Kidney tubule cell (primary cell): Measurements from ENCODE around the gene CDH3.

Experiments used
- DNase-seq: peaks from one replicate; pipeline ENCODE4 v3.0.0-alpha.2; 2018; ENCODE audit warnings: low spot score

Gene CDH3

DNA sequence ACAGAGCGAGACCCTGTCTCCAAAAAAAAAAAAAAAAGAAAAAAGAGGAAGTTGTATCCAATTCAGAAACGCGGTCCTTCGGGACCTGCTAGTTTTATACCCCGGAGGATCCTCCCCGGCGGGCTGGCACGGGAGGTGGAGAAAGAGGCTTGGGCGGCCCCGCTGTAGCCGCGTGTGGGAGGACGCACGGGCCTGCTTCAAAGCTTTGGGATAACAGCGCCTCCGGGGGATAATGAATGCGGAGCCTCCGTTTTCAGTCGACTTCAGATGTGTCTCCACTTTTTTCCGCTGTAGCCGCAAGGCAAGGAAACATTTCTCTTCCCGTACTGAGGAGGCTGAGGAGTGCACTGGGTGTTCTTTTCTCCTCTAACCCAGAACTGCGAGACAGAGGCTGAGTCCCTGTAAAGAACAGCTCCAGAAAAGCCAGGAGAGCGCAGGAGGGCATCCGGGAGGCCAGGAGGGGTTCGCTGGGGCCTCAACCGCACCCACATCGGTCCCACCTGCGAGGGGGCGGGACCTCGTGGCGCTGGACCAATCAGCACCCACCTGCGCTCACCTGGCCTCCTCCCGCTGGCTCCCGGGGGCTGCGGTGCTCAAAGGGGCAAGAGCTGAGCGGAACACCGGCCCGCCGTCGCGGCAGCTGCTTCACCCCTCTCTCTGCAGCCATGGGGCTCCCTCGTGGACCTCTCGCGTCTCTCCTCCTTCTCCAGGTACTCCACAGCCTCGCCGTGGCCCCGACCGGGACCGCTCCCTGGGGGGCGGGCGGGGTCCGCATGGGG lies at the start of gene CDH3:
Gene CDH3, plus strand, starts transcription at position 596 of the 779 bp plus-strand sequence. Its CDS starts 70 bp downstream, at position 666.
- peak; percentile 77 for DNase-seq

DNA sequence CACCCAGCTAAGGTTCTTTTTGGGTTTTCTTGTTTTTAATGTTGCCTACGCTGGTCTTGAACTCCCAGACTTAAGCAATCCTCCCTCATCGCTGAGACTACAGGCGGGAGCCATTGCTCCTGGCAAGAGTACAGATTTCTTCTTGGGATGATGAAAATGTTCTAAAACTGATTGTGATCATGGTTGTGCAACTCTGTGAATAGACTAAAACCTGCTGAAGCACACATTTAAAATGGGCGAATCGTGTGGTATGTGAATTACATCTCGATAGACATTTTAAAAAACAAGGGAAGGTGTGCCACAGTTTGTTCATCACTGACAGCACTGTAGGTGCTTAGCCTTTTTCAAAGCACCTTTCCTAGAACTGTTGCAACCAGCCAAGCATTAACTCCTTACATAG lies 48.8 kb upstream of the CDH3 start:
- no peak for DNase-seq

DNA sequence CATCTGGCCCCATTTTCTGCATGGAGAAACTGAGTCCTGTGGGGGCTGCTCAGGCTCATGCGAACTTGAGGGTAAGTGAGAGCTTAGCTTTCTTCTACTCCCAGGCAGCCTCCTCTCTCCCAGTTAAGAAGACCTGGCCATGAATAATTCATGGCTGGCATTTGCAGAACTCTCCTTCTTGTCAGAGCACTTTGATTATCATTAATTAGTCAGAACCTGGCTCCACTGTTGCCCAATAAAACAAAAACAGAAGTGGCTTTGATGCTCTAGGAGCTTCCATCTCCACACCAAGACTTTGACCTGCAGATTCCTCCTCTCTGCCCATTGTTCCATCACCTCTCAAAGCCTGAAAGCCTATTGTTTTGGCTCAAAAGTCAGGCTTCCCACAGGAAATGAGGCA lies 45.5 kb upstream of the CDH3 start:
- DNase-seq = no peak

DNA sequence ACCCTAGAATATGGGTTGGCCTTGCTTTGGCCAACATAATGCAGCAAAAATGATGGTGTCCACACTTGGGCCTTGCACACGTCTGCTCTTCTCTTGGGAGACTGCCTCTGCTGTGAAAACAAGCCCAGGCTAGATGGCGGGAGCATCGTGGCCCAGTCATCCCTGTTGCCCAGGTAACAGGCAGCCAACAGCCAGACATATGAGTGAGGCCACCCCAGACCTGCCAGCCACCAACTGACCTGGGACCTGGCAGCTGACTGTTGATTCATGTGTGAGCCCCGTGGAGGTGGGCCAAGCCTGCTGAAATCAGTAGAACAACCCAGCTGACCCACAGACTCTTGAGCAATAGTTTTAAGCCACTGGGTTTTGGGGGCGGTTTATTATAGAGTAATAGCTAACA lies 39.4 kb upstream of the CDH3 start:
- DNase-seq = peak; percentile 84

DNA sequence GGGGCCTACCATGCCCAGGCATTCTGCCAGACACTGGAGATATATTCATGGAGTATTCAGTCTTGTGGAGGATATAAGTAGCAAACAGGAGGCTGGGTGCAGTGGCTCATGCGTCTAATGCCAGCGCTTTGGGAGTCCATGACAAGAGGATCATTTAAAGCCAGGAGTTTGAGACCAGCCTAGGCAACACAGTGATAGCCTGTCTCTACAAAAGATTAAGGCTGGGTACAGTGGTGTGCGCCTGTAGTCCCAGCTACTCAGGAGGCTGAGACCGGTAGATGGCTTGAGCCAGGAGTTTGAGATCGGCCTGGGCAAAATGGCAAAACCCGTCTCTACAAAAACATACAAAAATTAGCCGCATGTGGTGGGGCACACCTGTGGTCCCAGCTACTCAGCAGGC lies 37.7 kb upstream of the CDH3 start:
- DNase-seq = no peak

DNA sequence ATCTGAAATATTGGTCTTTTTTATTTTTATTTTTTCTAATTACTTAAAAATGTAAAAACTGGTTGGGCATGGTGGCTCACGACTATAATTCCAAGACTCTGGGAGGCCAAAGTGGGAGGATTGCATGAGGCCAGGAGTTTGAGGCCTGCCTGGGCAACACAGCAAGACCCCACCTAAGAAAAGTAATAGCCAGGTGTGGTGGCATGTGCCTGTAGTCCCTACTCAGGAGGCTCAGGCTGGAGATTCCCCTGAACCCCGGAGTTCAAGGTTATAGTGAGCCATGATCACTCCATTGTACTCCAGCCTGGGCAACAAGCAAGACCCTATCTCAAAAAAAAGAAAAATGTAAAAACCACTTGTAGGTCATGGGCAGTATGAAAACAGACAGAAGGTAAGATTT lies 36.8 kb upstream of the CDH3 start:
- DNase-seq = no peak

DNA sequence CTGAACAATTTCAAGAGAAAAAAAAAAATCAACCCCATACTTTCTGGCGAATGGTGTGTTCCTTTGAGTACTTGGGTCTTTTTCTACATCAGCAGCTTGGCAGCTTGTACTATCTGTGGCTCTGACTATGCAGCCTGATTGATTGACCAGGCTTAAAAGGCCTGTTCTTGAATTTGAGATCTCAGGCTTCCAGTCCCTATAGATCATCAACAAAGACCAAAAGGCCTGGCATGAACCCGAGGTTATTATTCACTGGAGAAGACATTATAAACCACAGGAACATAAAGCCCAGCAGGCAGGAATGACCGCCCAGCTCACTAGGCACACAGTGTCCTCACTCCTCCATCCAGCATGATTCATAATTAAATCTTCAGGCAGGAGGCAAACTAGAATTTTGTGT lies 32.1 kb upstream of the CDH3 start:
- no peak for DNase-seq

DNA sequence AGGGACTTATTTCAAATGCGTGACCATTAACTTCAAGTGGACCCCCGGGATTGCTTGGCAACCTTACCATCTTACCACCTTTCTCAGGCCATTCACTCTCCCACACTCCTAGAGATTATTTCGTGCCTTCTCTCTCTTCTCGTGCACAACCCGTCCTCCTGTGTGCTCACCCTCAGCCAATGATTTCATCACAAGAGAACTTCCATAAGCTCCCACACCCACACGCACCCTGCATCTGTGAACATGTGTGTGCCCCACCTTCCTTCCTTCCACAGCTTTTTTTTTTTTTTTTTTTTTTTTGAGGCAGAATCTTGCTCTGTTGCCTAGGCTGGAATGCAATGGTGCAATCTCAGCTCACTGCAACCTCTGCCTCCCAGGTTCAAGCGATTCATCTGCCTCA lies 27.4 kb upstream of the CDH3 start:
- no peak for DNase-seq

DNA sequence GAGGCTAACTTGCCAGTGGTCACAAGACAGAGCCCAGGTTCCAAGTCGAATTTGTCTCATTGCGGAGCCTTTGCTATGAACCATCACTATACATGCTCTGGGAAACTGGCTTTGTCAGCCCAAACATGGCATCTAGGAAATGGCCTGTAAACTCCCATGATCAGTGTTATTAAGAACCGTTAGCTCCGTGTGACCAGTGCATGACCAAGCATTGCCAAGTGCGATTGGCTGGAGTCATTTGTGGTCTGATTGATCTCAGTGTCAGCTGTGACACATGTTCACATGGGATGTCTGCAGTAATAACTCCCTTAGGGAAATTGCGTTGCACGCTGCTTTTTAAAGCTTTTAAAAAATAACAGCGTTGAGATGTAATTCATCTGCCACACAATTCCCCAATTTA lies 18.6 kb upstream of the CDH3 start:
- no peak for DNase-seq

DNA sequence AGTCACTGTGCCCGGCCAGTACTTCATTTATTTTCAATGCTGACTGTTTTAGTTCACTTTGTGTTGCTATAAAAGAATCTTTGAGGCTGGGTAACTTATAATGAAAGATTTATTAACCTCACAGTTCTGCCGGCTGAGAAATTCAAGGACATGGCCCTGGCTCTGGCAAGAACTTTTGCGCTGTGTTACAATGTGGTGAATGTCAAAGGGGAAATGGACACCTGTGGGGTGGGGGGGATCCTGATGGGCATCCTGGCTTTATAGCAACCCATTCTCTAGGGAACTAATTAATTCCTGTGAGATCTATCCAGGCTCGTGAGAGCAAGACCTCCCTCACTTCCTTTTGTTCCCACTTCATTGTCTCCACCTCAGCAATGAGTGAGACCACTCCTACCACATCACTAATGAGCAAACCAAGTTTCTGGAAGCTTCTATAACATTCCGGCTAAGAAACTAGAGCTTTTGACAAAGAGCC lies 17.1 kb upstream of the CDH3 start:
- DNase-seq = peak; percentile 42

DNA sequence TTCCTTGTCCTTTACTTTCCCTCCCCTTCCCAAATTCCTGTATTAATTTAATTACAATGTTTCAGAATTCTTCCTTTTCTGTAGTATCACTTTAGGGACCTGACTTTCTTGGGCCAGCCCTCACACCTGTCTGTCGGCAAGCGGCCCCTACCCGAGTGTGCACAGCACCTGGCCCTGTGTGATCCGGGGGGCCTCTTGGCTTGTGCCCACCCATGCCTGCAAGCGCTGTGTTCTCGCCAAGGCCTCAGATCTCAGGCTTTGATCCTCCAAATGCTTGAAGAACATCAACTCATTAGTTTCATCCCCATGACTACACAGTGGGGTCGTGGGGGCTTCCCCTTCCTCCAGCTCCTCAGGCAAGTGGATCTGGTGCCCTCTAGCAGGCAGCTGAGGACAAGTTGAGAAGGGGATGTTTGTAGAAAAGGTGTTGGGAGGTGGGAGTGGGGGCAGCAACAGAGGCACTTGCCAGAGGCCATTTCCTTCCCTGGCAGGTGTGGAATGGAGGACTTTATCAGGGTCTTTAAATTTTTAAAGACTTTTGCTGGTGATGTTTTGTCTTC lies 15.7 kb upstream of the CDH3 start:
- DNase-seq = no peak

DNA sequence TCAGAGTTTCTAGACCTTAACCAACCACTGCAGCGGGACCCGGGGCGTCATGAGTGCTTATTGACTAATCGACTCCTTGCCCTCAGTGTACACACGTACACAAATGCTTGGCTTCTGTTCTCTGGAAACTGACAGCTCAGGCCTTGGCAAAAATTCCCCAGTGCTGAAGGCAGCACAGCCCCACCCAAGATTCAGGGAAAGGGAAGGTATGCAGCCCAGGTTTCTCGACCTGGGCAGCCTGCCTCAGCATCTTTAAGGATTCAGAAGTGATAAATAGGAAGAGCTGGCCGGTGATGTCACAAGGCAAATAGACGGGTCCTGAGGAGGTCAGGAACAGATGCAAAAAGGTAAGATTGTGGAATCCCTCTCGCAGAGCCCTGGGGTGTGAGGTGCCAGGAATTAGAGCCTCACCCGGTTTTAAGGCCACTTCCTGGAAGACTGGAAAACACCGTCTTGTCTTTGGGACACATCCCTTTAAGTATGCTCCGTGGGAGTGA lies 9.0 kb upstream of the CDH3 start:
- peak; percentile 80 for DNase-seq

DNA sequence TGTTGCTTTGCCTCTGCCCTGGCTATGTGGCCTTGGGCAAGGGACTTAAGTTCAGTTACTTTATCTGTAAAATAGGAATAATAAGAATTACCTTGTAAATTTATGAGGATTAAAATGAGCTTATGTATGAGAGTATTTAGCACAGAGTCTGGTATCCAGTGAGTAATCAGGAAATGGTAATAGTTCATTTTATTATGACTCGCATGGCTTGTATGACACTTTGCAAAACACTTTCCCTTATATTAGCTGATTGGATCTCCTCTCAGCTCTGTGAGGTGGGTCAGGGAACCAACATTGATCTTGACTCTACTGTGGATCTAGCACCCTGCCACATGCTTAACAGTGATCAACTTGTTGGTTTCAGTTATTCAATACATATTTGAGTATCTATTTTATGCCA lies 8.3 kb upstream of the CDH3 start:
- peak; percentile 75 for DNase-seq

DNA sequence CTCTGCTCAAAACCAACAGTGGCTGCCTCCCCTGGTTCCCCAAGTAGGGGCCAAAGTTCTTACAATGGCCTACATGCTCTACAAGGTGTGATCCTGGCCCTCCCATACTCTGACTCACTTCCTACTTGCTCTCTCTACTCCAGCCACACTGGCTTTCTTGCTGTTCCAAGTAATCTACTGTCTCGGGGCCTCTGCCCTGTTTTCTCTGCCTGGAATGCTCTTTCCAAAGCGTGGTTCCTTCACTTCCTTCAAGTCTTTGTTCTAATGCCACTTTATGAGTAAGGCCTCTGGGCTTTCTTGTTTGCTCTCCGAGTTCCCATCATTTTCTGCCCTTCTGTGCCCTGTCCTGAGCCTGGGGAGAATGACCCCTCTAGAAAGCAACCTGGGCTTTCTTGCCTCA lies 4.1 kb upstream of the CDH3 start:
- DNase-seq = peak; percentile 78

DNA sequence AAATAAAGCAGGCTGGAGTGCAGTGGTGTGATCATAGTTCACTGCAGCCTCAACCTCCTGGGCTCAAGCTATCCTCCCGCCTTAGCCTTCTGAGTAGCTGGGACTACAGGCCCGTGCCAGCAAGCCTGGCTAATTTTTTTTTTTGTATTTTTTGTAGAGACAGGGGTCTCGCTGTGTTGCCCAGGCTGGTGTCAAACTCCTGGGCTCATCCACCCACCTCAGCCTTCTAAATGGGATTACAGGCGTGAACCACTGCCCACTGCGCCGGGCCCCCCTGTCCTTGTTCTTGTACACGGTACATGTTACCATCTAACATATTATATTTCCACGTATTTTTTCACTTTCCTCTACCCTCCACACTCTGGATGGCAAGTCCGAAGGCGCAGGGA lies 3.1 kb upstream of the CDH3 start:
- DNase-seq = no peak

DNA sequence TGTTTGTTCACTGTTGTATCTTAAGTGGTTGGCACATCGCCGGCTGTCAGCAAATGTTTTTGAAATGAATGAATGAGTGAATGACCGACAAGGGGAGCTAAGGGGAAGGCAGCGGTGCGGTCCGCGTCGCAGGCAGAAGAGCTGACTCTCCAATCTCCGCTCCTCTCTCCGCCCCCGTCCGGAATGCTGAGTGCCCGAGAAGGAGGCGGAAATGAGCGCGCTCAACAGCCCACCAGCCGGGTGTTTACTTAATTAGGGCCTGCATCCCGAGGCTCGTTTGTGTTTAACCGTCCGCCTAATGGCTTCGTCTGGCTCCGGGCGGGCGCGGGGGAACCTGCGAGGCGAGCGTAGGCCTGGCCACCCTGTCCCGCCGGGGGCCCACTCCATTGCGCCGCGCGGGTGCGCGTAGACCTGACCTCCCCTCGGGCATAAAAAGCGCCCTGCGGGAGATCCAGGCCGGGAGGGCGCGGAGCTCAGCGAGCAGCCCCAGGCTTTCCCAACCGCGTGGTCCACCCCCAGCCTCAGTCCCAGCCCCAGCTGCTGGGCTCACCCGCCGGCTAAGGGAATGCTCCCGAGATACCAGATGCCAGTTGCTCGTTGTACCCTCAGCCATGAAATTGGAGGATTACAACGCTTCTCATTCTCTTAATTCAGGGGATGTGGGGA lies 2.5 kb upstream of the CDH3 start:
- DNase-seq = peak; percentile 71

DNA sequence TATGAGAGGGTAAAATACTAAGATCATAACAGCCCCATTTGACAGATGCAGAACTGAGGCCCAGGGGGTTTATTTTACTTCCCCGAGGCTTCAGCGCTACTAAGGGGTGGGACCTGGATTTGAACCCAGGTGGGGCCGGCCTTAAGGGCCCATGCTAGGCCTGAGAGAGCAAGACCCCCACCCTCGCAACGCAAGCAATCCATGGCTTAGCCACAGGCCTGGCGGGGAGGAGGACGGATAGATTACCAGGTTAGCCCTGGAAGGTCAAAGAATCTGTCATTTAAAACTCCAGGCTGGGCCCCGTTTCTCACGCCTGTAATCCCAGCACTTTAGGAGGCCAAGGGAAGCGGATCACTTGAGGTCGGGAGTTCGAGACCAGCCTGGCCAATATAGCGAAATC lies 1.9 kb upstream of the CDH3 start:
- no peak for DNase-seq

DNA sequence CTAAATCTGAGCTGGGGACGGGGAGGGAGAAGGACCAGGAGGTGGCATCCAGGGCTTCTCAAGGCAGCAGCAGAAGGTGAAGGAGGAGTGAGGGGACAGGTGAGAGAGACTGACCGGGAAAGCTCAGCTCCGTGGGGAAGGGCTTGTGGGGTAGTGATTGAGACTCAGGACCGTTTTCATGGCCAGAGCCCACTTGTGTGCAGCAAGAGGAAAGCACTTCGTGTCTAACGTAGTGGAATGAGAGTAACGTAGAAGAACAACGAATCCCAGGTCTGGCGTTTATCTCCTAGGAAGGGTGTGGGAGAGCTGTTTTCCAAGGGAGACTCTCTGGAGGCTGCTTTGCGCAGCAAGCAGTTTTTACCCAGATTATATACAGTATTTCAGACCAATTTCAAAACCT lies 1.3 kb upstream of the CDH3 start:
- no peak for DNase-seq

DNA sequence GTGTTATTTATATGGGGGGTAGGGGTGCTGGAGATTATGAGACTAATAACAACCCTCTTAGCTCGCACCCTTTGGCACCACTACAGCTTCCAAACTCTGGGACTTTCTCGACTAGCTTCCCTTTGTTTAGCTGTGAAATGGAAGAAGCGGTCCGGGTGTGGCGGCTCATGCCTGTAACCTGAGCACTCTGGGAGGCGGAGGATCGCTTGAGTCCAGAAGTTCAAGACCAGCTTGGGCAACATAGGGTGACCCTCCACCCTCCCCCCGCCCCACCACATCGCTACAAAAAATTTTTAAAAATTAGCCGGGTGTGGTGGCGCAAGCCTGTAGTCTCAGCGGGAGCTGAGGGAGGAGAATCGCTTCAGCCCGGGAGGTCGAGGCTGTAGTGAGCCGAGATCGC lies 814 bp upstream of the CDH3 start:
- no peak for DNase-seq

DNA sequence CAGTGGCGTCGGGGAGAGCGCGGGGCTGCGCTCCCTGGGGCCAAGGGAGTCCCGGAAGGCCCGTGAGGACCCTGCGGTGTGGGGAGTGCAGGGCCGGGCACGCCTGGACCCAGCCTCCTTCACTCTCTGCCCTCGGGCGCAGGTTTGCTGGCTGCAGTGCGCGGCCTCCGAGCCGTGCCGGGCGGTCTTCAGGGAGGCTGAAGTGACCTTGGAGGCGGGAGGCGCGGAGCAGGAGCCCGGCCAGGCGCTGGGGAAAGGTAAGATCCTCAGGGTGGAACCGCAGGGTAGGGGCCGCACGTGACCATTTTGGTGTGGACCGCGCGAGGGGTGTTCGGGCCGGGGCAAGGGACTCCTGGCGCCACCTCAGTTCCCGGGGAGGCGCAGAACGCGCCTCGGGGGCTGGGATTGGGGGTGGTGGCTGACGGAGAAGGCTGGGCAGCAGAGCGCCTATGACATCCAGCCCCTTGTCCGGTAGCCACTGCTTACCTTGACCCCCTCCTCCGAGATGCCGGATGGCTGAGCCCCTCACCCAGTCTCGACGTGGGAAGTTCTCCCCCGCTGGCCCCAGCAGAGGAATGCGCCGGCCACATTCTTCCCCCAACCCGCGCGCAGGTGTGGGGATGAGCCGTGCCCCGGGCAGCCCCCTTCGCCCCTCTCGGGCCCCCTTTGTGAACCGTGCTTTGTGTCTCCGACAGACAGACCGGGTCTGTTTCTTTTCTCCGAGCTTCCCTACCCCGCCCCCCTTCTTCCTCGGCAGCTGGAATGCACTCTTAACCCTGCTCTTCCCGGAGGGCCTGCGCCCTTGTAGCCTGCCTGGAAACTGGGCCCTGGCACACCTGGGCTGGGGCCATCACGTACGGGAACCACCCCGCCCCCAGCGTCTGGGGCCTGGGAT lies 631 bp downstream of the CDH3 start:
- peak; percentile 37 for DNase-seq

DNA sequence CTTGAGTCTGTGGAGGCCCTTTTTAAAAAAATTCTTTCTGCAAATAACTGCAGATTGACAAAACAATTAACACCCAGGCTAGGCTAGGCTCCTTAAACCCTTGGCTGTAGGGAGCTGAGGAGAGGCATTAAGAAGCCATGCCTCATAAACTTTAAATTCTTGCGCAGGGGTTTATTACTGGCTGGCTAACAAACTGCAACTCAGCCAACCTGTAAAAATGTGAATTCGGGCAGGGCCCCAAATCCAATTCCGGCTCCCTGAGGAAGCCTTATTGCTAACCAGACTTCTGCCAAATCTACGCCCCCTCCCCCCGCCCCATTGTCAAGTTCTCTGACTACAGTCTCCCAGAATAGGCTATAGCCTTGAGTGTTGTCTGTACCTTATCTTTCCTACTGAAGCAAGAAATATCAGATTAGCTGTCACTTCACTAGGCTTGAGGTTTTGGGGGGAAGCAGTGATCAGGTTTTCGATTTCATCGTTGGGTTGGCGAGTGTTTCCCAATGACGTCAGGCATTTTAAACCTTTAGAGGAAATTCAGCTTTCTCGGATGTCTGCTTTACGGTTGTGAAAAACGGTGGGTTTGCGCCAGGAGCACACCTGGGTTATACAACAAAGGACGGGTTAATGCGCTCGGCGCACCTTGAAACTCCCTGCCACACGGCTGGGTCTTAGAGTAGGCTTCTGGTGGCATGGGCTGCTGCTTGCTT lies 2.0 kb downstream of the CDH3 start:
- DNase-seq = no peak

DNA sequence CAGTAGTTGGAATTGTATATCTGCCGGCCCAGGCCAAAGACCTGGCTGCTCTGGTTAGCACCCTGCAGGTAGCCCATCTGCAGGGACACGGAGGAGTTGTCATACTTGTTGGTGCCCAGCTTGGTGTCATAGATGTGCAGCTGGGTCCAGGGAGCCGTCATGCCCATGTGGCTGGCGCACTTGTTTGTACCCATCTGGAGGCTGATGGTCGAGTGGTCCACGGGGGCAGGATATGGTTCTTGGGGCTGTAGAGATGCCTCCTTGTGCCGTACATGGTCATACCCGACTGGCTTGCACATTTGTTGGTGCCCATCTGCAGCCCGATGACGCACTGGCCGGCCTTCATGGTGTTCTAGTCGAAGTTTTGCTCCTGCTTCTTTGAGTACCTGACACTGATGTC lies 6.0 kb downstream of the CDH3 start:
- no peak for DNase-seq
